GM10266 (cell line): ENCODE results near the gene GRIA1.

ENCODE experiments used
- DNase-seq: peaks from one replicate; pipeline ENCODE4 v3.0.0; 2012; ENCODE audit errors: extremely low spot score
- CTCF ChIP-seq: IDR thresholded peaks from 2 replicates; pipeline ENCODE4 v1.5.1; 2012; ENCODE audit warnings: mild to moderate bottlenecking, low read depth; ENCODE audit not compliant: control insufficient read depth, insufficient read depth; ENCODE audit errors: missing control alignments

Gene GRIA1

DNA sequence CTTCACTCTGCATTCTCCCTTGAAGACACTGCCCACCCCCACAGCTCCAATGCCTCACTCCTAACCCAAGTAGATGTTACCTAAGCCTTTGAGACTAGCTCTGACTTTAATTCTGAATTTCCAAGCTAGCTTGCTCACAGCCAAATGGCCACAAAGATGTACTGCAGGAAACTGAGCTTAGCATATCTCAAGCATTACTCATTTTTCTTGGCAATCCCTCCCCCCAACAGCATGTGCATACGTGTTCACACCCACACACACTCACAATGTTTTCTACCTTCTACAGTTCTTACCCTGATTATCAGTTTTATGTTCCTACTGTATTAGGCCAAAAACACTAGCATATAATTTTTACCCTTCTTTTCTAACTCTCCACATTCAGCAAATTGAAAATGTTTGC lies 13.7 kb upstream of the GRIA1 start:
- no peak for DNase-seq
- no peak for TF ChIP-seq CTCF

GRCh38 chr5:153480401-153480800 lies 10.1 kb upstream of the GRIA1 start:
- DNase-seq = peak; percentile 52
- TF ChIP-seq CTCF = no peak

DNA sequence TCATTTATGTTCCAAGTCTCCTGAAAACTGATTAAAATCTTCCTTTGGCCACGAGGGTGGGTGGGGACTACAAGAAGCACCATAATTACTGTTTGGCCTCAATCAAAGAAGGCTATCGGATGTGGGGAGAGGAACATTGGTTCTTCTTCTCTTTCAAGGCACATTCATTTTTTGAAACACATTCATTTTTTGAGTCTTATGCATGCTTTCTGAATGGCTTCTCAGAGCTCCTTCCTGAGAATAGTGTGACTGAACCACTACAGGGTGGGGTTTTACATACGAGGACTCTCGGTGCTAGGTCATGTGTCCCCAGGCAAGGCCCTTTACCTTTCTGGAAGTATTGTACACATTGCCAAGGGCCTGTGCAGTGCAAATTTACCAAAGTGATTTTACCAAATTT lies 7.0 kb upstream of the GRIA1 start:
- no peak for DNase-seq

DNA sequence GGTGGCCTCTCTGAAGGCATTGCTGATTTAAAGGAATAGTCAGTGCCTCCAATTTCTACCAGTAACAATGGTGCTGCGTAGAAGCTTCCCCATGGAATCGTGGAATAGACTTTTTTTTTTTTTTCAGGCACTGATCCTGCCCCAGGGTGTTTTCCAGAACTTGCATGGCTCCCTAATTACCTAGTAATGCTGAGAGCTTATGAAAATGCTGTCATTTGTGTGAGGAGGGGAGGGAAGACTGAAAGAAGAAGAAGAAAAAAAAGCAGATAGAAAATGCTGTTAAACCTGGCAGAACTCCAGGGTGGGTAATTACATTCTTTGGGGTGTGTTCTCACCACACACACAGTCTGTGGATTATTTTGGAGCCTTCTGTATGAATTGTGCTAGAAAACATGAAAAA lies 4.8 kb upstream of the GRIA1 start:
- DNase-seq = no peak
- no peak for TF ChIP-seq CTCF

More for the DNA sequence above, 7.0 kb upstream of the GRIA1 start:
- TF ChIP-seq CTCF = no peak

GRCh38 chr5:153486771-153487170 lies 3.7 kb upstream of the GRIA1 start:
- TF ChIP-seq CTCF = no peak
- no peak for DNase-seq

DNA sequence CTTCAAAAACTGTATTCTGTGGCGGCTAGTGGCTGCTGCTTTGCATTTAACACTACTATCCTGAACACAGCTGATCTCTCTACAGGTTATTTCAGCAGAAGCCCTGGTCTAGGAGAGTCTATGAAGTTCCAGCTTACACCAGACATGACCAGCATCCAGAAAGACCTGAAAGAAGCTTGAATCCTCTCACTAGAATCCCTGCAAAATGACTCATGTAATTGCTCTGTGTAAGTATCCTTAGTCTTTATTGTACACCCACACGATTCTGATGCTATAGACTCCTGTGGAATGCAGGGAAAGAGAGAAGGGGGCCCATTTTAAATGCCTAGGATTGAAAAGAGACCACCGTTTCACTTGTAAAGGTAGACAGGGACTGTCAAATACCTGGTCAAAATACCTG lies 859 bp upstream of the GRIA1 start:
- TF ChIP-seq CTCF = no peak
- no peak for DNase-seq

DNA sequence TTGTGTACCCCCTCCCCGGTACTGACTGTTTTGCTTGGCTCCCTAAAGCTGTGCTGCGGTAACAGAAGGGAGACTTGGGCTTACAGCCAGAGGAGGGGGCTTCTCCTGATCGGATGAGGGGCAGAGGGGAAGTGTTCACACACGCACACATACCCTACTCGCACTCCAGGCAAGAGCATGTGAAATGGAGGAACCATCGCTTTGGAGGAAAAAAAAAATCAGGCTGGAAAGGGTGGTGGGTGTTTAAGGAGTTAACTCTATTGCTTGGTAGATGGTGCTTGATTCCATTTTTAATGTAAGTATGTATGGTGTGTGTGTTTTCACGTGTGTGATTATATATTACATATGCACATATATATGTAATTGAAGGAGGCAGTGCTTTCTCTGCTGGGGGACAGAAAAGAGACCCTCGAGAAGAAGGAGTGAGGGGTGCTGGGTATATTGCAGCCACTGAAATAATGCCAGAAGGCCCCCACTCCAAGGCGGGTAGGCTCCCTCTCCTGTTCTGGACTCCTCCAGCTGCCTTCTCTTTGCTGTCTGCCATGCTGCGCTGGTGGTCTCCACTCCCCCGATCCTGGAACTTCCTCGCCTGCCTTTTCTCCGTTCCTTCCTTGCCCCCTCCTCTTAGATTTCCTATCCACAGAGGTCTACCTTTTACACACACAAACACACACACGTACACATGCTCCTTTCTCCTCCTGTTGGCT lies 721 bp downstream of the GRIA1 start:
- DNase-seq = no peak
- TF ChIP-seq CTCF = no peak
